Uterus (tissue), 4 donors: Measurements from ENCODE around the gene ALDH4A1. TPM values are rescaled to one million over a fixed set of nuclear protein-coding genes. Genes with fewer than 3 reads are reported as not detected.
"Not testable (repeated sequence)": the region's sequence is repeated elsewhere in the genome, so short reads cannot be mapped to it uniquely, and the experiment has no call there.

Source experiments
- DNase-seq, 2 donors: peaks; one replicate each; pipeline ENCODE4 v3.0.0-alpha.2; 2019 to 2020
- H3K27ac ChIP-seq, 2 donors: fragments of 200-600 bp; sonication (generic); 1 replicate in 1 of 2; 2 replicates in 1 of 2; pipeline ENCODE4 v1.5.1; 2016 to 2018
- H3K27me3 ChIP-seq, 2 donors: fragments of 200-600 bp; sonication (generic); one replicate each; pipeline ENCODE4 v1.5.1; 2018 to 2019; ENCODE audit warnings: control low read depth in 1 of 2
- H3K36me3 ChIP-seq, 2 donors: fragments of 200-600 bp; sonication (generic); one replicate each; pipeline ENCODE4 v1.5.1; 2019; ENCODE audit warnings: control low read depth in 1 of 2
- H3K4me1 ChIP-seq, 2 donors: fragments of 200-600 bp; sonication (generic); one replicate each; pipeline ENCODE4 v1.5.1; 2018 to 2019; ENCODE audit warnings: control low read depth in 1 of 2
- H3K4me3 ChIP-seq, 2 donors: fragments of 200-600 bp; sonication (generic); 1 replicate in 1 of 2; 2 replicates in 1 of 2; pipeline ENCODE4 v1.5.1; 2018 to 2019; ENCODE audit warnings: mild to moderate bottlenecking in 1 of 2
- H3K9me3 ChIP-seq, 2 donors: fragments of 200-600 bp; sonication (generic); one replicate each; pipeline ENCODE4 v1.5.1; 2019; ENCODE audit warnings: control low read depth in 1 of 2
- POLR2A ChIP-seq, 2 donors: fragments of 450-650 bp; IDR thresholded peaks; one replicate each; pipeline ENCODE4 v1.6.1; 2016; ENCODE audit warnings: antibody characterized with exemption in 2 of 2, mild to moderate bottlenecking in 1 of 2, moderate library complexity in 1 of 2
- intact Hi-C: fragments of 100-400 bp; cut with DNase I; formaldehyde crosslinking; loops from one replicate; pipeline ENCODE4 v1.15.1; 2023; ENCODE audit warnings: low total_unique reads
- total RNA-seq, 4 donors: library from RNA; depleted of rRNA in 3 of 4; stranded (reverse); fragments of >200 nt in 3 of 4; gene quantifications; one replicate each; pipeline versions ENCODE4 v1.1.0 to v1.2.4, GENCODE V29; 2014 to 2023
- TF ChIP-seq, protein P1 (sequence below), 4 experiments: fragments of 200-600 bp in 2 of 4; fragments of 450-650 bp in 2 of 4; sonication (generic) in 2 of 4; IDR thresholded peaks; one replicate each; pipeline ENCODE4 v1.5.1; 2016 to 2019; ENCODE audit warnings: antibody characterized with exemption in 4 of 4, mild to moderate bottlenecking in 2 of 4, moderate library complexity in 1 of 4
- donor health status: DM: yes; HTN: yes; CAD: no.

ALDH4A1 gene
- total RNA-seq, 4 donors from 2014 or later, result 2.6 to 18.5 (median 10.3) TPM

GRCh38 chr1:18840145-18840544, 62.2 kb downstream of the ALDH4A1 start:
- intact Hi-C loops, result no loop called here
- Histone ChIP-seq H3K4me1 (no peaks in the 10 kb centered on the region), H3K36me3 (no peaks in the 10 kb centered on the region), H3K27ac (no peak overlapping the region), H3K27me3 (no peaks in the 10 kb centered on the region), H3K4me3 (no peak overlapping the region), H3K9me3 (no peaks in the 10 kb centered on the region)
- no peak for DNase-seq
- TF ChIP-seq, protein P1, sequence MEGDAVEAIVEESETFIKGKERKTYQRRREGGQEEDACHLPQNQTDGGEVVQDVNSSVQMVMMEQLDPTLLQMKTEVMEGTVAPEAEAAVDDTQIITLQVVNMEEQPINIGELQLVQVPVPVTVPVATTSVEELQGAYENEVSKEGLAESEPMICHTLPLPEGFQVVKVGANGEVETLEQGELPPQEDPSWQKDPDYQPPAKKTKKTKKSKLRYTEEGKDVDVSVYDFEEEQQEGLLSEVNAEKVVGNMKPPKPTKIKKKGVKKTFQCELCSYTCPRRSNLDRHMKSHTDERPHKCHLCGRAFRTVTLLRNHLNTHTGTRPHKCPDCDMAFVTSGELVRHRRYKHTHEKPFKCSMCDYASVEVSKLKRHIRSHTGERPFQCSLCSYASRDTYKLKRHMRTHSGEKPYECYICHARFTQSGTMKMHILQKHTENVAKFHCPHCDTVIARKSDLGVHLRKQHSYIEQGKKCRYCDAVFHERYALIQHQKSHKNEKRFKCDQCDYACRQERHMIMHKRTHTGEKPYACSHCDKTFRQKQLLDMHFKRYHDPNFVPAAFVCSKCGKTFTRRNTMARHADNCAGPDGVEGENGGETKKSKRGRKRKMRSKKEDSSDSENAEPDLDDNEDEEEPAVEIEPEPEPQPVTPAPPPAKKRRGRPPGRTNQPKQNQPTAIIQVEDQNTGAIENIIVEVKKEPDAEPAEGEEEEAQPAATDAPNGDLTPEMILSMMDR (IDR thresholded peaks at IDR 0.05), result no peak
- TF ChIP-seq POLR2A (IDR thresholded peaks at IDR 0.05), result no peak

DNA sequence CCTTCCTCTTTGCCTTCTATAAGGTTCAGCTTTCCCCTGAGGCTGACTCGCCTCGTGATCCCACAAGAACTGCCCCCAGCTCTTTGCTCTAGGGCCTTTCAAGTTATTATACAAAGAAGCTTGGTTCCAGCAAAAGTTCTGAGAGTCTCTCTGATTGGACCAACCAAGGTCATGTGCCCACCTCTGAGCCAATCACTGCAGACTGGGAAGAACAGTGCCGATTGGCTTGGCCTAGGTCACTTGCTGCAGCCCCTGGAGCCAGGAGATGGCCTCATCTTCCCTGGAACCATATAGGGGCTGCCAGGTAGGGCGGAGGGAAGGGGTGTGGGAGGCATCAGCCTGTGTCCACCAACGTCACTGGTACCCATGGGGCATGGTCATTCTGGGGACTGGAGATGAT, 65.7 kb downstream of the ALDH4A1 start:
- no peaks in the 10 kb centered on the region for H3K4me1 ChIP-seq
- intact Hi-C loops, result no loop called here
- no peaks in the 10 kb centered on the region for H3K27me3 ChIP-seq
- no peaks in the 10 kb centered on the region for H3K9me3 ChIP-seq
- H3K4me3 ChIP-seq, result no peak overlapping the region
- no peaks in the 10 kb centered on the region for H3K36me3 ChIP-seq
- no peak for TF ChIP-seq POLR2A (IDR thresholded peaks at IDR 0.05)
- no peak overlapping the region for H3K27ac ChIP-seq
- DNase-seq, result no peak

DNA sequence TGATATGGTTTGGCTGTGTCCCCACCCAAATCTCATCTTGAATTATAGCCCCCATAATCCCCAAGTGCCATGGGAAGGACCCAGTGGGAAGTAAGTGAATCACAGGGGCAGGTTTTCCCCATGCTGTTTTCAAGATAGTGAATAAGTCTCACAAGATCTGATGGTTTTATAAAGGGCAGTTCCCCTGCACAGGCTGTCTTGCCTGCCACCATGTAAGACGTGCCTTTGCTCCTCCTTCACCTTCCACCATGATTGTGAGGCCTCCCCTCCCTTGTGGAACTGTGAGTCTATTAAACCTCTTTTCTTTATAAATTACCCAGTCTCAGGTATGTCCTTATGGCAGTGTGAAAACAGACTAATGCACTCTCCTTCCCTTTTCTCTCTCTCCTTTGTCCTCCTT, 70.0 kb downstream of the ALDH4A1 start:
- intact Hi-C loops, H3K27ac ChIP-seq, DNase-seq, H3K36me3 ChIP-seq, H3K4me3 ChIP-seq, H3K27me3 ChIP-seq, H3K4me1 ChIP-seq, H3K9me3 ChIP-seq: not testable (repeated sequence)

DNA sequence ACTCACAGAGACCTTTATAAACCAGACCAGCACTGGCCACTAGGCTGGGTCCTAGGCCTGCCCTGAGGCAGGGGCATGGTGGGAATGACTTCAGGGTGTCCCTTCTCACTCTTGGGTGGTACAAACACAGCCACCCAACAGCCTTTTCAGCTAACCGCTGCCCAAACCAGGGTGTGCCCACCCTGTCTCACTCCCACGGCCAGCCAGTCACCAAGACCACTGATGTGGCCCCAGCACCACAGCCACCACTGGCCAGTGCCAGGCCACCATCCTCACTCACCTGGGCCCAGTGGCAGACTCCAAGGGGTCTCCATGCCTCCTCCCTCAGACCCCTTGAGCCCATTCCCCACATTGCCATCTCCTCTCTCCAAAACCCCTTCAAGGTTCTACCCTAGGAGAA, 70.7 kb downstream of the ALDH4A1 start:
- no peak overlapping the region for H3K4me3 ChIP-seq
- no peak overlapping the region for H3K27ac ChIP-seq
- intact Hi-C loops, result no loop called here
- H3K27me3 ChIP-seq, result no peaks in the 10 kb centered on the region
- DNase-seq, result no peak
- no peaks in the 10 kb centered on the region for H3K36me3 ChIP-seq
- H3K9me3 ChIP-seq, result no peaks in the 10 kb centered on the region
- no peaks in the 10 kb centered on the region for H3K4me1 ChIP-seq
- TF ChIP-seq, protein P1 (IDR thresholded peaks at IDR 0.05), result no peak
- TF ChIP-seq POLR2A (IDR thresholded peaks at IDR 0.05), result no peak

DNA sequence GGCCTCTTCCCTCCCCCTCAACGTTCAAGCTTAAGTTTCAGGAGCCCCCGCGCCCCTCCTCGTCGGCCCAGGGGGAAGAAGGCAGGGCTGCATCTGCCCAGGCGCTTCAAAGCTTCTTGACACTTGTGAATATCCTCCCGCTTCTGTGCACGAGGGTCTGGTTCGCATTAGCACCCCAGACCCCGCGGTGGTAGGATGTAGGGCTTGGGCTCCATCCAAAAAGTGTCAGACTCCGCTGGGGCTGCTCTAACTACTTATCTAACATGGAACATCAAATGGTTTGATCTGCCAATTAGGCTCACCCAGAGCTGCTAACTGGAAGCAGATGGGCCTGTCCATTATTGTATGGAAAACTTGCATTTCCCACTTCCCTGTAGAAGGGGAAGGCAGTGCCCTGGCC, 71.8 kb downstream of the ALDH4A1 start:
- DNase-seq, result no peak
- no peak for TF ChIP-seq POLR2A (IDR thresholded peaks at IDR 0.05)
- TF ChIP-seq, protein P1 (IDR thresholded peaks at IDR 0.05), result no peak
- H3K27ac ChIP-seq, result no peak overlapping the region
- no peaks in the 10 kb centered on the region for H3K9me3 ChIP-seq
- H3K27me3 ChIP-seq, result no peaks in the 10 kb centered on the region
- H3K4me1 ChIP-seq, result no peaks in the 10 kb centered on the region
- no peaks in the 10 kb centered on the region for H3K36me3 ChIP-seq
- intact Hi-C loops, result no loop called here
- no peak overlapping the region for H3K4me3 ChIP-seq

GRCh38 chr1:18829671-18830070, 72.7 kb downstream of the ALDH4A1 start:
- Histone ChIP-seq H3K4me3 (no peak overlapping the region), H3K36me3 (no peaks in the 10 kb centered on the region), H3K27me3 (no peaks in the 10 kb centered on the region), H3K9me3 (no peaks in the 10 kb centered on the region), H3K4me1 (no peaks in the 10 kb centered on the region), H3K27ac (no peak overlapping the region)
- no peak for DNase-seq
- TF ChIP-seq, protein P1 (IDR thresholded peaks at IDR 0.05), result no peak
- TF ChIP-seq POLR2A (IDR thresholded peaks at IDR 0.05), result no peak
- intact Hi-C loops, result no loop called here
